Adrenal gland (tissue), 5 donors: ENCODE results near the gene CKMT1B.
"Not testable (repeated sequence)": the region's sequence is repeated elsewhere in the genome, so short reads cannot be mapped to it uniquely, and the experiment has no call there.

Experiments used
- CTCF ChIP-seq, 6 experiments: fragments of 450-650 bp in 4 of 6; fragments of 200-600 bp in 2 of 6; sonication (generic) in 1 of 6; IDR thresholded peaks; 1 replicate in 5 of 6; 2 replicates in 1 of 6; pipeline versions ENCODE4 v1.5.1 to v1.8.0; 2016 to 2021; ENCODE audit warnings: antibody characterized with exemption in 6 of 6, mild to moderate bottlenecking in 2 of 6, moderate library complexity in 1 of 6
- POLR2A ChIP-seq, 2 donors: fragments of 450-650 bp; IDR thresholded peaks; one replicate each; pipeline ENCODE4 v1.6.1; 2017; ENCODE audit warnings: antibody characterized with exemption in 2 of 2, mild to moderate bottlenecking in 2 of 2, moderate library complexity in 1 of 2
- donor health status: DM: no; HTN: no; CAD: no.

- TF ChIP-seq CTCF, POLR2A (IDR thresholded peaks at IDR 0.05): not testable (repeated sequence)
These were observed 6.4 kb downstream of the CKMT1B start for GRCh38 chr15:43600200-43600599.
